ENCODE data around the gene SNN.

Gene SNN

GRCh38 chr16:11667824-11668622 is at the start of gene SNN:
Gene SNN, plus strand, starts transcription at chr16:11668455. Its CDS starts 7,605 bp downstream, at chr16:11676060.
- H3K27ac ChIP-seq = peak within 1 kb of the TSS; percentile 58; the same call in 1 of the 2 replicates
- TF ChIP-seq, protein P1, sequence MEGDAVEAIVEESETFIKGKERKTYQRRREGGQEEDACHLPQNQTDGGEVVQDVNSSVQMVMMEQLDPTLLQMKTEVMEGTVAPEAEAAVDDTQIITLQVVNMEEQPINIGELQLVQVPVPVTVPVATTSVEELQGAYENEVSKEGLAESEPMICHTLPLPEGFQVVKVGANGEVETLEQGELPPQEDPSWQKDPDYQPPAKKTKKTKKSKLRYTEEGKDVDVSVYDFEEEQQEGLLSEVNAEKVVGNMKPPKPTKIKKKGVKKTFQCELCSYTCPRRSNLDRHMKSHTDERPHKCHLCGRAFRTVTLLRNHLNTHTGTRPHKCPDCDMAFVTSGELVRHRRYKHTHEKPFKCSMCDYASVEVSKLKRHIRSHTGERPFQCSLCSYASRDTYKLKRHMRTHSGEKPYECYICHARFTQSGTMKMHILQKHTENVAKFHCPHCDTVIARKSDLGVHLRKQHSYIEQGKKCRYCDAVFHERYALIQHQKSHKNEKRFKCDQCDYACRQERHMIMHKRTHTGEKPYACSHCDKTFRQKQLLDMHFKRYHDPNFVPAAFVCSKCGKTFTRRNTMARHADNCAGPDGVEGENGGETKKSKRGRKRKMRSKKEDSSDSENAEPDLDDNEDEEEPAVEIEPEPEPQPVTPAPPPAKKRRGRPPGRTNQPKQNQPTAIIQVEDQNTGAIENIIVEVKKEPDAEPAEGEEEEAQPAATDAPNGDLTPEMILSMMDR (conservative IDR thresholded peaks at IDR 0.05) = no peak

DNA sequence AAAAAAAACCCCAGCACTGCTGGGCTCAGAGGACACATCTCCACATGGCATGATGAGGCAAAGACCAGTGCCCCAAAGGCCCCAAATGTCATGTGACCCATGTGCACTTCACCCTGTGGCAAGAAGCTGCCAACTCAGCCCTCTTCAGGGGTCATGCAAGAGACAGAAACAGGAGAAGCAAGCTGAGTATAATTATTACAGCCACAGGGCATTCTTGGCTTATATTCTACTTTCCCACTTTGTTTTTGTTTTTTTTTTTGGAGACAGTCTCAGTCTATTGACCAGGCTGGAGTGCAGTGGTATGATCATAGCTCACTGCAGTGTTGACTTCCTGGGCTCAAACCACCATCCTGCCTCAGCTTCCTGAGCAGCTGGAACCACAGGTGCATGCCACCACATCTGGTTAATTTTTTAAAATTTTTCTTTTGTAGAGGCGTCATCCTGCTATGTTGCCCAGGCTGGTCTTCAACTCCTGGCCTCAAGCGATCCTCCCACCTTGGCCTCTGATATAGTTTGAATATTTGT is 48.9 kb upstream of the SNN start:
- TF ChIP-seq, protein P1 (conservative IDR thresholded peaks at IDR 0.05) = no peak
- H3K27ac ChIP-seq = no peak overlapping the region

- TF ChIP-seq, protein P1 (conservative IDR thresholded peaks at IDR 0.05) = no peak
- no peak overlapping the region for H3K27ac ChIP-seq
These were observed 47.8 kb upstream of the SNN start for GRCh38 chr16:11620243-11621003.

DNA sequence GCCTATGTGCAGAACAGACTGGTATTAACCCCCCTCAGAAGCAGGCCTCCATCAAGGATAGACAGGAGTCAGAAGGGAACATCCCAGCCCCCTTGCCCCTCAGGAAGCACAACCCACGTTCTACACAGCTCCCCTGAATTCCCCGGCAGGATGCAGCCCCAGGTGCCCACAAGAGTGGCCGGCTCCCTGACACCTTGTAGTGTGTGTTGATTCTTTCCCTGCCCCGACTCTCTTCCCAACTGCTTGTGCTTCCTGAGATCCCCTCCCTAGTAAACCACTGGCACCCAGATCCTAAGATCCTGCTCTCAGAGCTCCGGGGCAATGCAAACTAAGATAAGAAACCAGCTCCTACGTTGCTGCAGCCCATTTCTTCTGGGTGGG is 46.7 kb upstream of the SNN start:
- no peak overlapping the region for H3K27ac ChIP-seq
- TF ChIP-seq, protein P1 (conservative IDR thresholded peaks at IDR 0.05) = no peak

GRCh38 chr16:11621920-11622651 is 46.2 kb upstream of the SNN start:
- TF ChIP-seq, protein P1 (conservative IDR thresholded peaks at IDR 0.05) = no peak
- H3K27ac ChIP-seq = no peak overlapping the region

DNA sequence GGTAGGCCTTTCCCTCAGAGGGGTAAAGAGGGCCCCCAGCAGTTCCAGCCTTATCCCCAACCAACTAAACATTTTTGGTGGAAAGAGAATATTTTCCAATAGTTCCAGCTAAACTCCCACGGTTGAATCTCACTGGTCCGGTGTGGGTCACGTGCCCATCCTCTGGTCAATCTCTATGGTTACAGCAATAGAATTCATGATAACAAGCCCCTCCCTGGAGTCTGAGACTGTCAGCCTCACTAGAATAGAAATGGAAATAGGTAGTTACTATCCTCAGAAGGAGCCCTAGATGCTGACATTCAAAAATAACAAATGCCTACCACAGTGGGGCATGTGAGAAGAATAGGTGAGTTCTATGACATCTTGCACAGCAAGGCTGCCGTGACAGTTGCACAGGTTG is 44.0 kb upstream of the SNN start:
- no peak overlapping the region for H3K27ac ChIP-seq
- TF ChIP-seq, protein P1 (conservative IDR thresholded peaks at IDR 0.05) = no peak
